ENCODE measurements around the gene CBX1. TPM values are rescaled to one million over a fixed set of nuclear protein-coding genes. Genes with fewer than 3 reads are reported as not detected.

The CBX1 gene
- 30.5 and 35.9 TPM in 2 replicates for total RNA-seq

DNA sequence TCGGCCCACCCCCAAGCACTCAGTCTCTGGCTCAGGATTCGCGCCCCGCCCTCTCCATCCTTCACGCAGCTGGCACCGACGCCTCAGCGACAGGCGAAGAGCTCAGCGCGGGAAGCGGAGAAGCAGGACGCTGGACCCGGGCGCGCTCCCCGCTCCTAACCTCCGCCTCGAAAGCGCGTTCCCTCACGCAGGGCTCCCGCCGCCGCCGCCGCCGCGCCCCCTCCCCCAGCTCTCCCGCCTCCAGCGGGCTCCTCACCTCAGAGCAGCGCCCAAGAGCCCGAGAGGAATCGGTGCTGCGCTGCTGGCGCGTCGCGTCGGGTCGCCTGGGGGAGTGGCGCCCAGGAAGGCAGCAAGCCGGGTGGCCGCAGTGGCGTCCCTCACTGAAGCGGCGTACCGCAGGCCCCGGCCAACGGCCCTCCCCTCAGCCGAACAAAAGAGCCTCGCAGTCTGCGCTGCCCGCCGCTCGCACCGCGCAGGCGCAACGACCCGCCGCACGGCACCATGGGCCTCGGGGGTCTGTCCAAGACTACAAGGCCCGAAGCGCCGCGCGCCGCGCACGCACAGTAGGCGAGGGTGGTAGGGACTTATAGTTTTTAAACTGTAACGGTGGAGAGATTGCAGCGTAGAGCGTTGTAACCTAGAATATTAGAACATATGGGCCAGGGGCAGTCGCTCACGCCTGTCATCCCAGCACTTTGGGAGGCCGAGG lies at the start of gene CBX1:
TSS of gene CBX1 (minus strand) at position 467 of the 709 bp plus-strand sequence. CDS start 24,474 bp downstream, outside the sequence.

DNA sequence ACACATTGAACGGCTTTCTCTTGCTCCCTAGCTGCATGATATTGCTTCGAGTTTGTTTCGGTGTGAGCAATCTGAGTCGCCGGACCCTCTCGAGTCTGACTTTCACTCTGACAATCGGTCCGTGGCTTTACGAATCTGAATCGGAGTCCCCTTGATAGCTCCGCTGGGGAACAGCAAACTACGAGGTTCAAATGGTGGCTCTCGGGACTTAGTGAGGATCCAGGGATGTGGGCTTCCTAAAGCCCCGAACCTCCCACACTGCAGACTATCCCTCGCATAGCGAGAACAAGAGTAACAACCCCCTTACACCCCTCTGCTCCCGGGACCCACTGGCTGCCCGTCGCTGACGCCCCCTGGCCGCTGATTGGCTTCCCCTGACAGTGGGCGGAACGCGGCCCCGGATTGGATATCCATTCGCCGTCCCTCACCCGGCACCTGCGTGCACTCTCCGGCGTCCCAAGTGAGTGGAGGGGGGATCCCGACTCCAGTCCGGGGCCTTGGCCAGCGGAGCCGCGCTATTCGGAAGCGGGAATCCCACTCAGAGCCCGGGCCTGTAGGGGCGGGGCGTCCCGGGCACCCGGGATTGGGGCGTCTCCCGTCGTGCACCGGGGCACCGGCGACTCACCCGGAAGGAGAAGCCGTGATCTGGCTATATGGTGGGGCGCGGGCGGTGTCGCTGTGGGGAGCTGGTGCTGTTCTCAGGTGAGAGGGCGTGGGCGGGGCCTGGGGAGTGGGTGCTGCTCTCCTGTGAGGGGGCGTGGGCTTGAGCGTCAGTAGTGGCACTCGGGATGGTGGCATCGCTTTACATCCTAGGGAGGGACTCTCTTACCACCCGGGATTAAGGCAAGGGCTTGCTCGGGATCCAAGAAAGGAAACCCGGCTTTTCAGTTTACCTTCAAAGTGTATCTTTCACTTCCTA lies 6.1 kb upstream of the CBX1 start, which contains the start of gene SNX11:
TSS of gene SNX11 (plus strand) at position 630 of the 919 bp plus-strand sequence. CDS start 4,278 bp downstream, outside the sequence.

DNA sequence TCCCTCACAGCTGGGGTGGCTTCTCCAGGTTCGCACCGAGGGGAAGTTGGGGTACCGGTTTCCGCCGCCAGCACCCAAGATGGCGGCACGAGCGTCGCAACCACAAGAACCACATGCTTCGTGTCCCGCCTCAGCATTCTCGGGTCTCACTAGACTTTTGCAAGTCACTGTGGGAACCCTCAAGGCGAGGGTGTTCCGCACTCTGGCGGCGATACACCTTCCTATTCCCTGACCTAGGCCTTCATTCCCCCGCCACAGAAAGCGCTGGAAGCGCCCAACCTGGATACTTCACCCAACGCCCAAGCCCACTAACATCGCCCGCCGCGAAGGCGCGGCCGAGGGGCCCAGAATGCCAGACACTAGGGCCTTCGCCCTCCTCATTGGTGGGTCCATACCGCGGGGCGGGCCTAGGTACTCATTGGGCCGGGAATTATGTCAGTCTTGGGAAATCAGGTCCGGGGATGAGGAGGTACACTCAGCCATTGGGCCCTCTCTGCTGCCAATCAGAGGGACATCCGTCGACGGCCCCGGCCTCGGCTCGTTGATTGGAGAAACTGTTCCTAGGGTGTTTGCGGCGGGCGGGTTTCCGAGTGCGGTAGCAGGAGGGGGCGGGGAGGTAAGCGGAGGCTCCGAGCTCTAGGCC lies 53.4 kb downstream of the CBX1 start, which contains the start of gene NFE2L1:
TSS of gene NFE2L1 (plus strand) at position 619 of the 643 bp plus-strand sequence. CDS start 2,760 bp downstream, outside the sequence.

DNA sequence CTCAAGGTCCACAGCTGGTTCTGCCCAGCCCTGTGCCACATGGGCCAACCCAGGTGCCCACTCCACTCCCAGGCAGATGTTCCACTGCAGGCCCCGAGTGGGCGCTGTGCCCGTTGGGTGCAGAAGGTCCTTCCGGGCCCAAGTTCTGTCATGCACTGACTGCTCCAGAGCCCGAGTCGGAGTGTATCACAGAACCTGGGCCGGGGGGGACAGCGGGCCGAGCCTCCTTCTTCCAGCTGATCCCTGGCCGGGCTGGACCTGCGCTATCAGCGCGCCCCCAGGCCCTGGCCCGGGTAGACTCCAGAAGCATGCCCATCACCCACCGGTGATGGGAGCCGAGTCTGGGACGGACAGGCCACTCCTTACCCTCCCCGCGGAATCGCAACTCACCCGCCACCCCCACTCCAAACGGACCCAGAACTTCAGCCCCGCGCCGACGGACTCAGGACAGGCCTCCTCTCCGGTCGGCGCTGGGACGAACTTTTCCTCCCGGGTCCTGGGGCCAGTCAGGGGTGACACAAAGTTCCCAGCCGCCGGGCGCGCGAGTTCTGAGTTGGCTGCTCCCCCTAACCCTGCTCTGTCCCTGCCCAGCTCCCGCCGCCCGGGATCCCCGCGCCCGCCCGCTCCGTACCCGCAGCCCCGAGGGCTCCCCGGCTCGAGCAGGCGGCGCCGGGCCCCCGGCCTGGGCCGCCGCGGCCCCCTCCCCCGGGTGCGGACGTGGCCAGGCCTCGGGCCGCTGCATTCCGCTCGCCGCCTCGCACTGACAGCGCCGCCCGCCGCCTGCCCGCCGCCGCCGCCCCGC lies 64.0 kb downstream of the CBX1 start, which contains the start of gene COPZ2:
TSS of gene COPZ2 (minus strand) at position 762 of the 802 bp plus-strand sequence. CDS start at position 742, 20 bp downstream.

Other genes starting within 250 kb of the CBX1 start
- 0.32 and 2.1 TPM in 2 replicates for gene SP2, start 205.2 kb downstream of the CBX1 start, total RNA-seq
- 12.6 and 19.5 TPM in 2 replicates for gene PNPO, start 159.9 kb downstream of the CBX1 start, total RNA-seq
- not detected in 2 replicates for gene PRR15L, start 143.6 kb downstream of the CBX1 start, total RNA-seq
- 119 and 150 TPM in 2 replicates for gene CDK5RAP3, start 130.4 kb downstream of the CBX1 start, total RNA-seq
- gene COPZ2, start 63.7 kb downstream of the CBX1 start, total RNA-seq = 102 and 129 TPM in 2 replicates
- 78.8 and 104 TPM in 2 replicates for gene NFE2L1, start 53.1 kb downstream of the CBX1 start, total RNA-seq
- gene SNX11, start 6.3 kb upstream of the CBX1 start, total RNA-seq = 8.4 and 9.5 TPM in 2 replicates

All from bronchial smooth muscle cell (primary cell).